Activated CD8-positive, alpha-beta memory T cell treated with anti-CD3 and anti-CD28 coated beads, Interleukin-2, amount 50 U/mL, for 48 hours (primary cell): ENCODE results near the gene NCF2.

Source experiments
- DNase-seq: peaks from one replicate; pipeline ENCODE4 v3.0.0-alpha.2; 2020

NCF2 gene

GRCh38 chr1:183611021-183611420 lies 20.8 kb upstream of the NCF2 start:
- no peak for DNase-seq

DNA sequence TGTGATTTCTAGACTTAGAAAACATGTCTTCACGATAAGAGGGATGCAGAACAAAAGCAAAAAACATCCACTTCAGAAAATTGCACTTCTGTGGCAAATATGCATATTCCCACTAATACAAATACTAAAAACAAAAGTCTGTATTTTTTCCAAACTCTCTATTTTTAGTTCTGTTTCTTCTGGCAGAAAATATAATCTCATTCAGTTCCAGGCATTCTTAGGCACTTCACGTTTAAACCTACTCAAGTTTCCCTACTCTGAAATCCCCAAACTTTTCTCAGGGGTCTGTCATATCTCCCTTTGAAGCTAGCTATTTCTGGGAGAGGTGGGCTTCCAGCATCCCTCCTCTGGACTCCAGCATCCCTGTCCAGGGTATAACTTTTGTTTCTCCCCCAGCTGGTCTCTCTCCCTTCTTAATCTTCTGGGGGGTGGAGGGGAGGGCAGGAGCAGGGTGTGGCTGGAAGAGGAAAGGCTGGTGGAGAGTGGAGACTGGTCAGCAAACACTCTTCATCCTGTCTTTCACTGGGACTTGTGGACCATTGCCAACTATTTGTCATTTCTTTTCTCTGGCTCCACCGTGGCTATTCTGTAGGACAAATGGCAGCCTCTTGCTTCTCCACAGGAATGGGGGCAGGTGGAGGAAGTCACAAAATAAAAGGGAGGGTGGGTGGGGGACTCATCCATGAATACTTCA lies 19.6 kb upstream of the NCF2 start:
- DNase-seq, result no peak

GRCh38 chr1:183609313-183609712 lies 19.1 kb upstream of the NCF2 start:
- no peak for DNase-seq

DNA sequence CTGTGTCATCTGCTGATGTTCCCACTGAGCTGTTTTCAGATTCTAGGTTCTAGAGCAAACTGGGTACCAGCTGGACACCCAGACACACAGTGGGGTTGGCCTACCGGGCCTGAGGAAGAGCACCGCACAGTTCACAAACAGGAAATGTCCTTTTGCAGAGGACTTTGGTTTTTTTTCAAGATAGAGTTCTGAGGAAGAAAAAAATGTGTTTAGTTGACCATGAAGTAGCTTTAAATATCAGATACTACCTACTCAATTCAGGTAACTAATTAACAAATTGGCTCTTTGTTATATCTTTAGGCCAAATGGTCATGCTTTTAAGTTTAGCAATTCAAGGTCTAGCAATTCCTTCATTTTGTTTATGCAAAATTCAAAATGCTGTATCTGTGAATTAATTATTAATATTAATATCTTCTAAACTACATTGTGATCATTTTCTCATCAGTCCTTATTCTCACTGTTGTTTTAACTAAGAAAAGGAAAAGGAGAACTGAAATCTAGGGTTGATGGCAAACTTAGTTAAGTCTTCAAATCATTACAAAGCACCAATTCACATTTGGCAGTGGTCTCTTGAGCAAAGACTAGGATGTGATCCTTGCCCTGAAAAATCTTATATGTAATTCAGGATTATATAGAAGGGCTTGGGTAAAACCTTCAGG lies 17.2 kb upstream of the NCF2 start:
- no peak for DNase-seq

DNA sequence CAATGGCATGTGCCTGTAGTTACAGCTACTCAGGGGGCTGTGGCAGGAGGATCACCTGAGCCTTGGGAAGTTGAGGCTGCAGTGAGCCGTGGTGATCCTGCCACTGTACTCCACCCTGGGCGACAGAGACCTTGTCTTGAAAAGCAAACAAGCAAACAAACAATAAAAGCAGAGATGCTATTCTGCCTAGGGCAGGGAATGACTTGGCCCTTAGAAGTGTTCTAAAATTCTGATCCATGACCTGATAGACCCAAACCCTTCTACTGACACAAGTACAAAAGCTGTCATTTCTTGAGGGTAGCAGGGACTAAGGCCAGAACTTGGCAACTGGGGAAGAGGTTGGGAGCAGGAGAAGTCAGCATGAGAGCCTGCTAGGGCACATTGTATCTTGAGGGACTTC lies 15.6 kb upstream of the NCF2 start:
- DNase-seq, result no peak

- DNase-seq, result no peak
Observed at GRCh38 chr1:183604815-183605214, 14.6 kb upstream of the NCF2 start.

DNA sequence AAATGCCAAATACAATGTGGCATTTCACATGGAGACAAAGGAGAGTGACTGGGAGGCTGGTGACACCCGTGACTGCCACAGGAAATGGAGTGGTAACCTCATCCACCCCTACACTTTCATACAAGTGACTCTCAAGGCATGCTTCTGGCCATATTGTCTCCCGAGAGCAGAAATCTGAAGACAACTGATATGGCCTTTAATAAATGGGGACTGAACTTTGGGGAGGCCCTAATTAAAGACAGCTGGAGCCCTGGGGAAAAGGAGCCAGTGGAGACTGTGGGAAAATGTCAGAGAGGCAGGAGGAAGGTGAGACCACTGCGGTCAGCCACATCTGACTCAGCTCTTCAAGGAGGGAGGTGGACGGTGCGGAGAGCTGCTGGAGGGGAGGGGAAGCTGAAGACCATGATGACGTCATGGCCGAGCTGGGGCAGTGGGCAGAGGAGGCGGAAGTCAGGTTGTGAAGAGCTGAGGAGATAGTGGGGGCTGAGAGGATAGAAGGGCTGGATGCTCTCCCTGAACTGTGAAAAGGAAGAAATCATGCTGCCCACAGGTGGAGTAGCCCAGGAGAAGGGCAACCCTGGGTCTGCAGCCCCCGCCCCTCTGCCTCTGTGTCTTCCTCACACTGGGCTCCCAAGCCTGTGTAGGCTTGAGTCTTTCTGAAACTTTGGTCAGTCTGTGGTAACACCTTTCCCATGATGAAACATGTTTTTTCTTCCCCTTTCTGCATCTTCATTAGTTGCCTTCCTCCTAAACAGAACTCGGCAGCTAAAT lies 14.0 kb upstream of the NCF2 start:
- DNase-seq, result no peak

- DNase-seq, result no peak
Observed at GRCh38 chr1:183602510-183602909, 12.3 kb upstream of the NCF2 start.

- DNase-seq, result no peak
Observed at GRCh38 chr1:183600634-183601033, 10.4 kb upstream of the NCF2 start.

DNA sequence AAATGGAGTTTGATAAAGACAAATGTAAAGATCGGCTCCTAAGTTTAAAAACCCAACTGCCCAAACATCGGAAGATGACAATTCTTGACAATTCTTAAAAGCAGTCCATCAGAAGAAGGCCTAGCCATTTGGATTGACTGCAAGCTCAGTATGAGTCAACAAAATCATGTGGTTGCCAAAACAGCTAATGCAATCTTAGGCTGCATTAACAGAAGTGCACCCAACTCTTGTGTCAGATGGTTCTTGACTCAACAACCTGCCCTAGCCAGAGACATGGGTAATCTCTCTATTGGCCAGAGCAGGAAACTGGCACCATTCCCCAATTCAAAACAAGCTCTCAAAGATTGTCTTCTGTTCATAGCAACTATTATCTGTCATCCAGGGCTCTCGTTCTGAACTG lies 9.9 kb upstream of the NCF2 start:
- DNase-seq, result no peak

DNA sequence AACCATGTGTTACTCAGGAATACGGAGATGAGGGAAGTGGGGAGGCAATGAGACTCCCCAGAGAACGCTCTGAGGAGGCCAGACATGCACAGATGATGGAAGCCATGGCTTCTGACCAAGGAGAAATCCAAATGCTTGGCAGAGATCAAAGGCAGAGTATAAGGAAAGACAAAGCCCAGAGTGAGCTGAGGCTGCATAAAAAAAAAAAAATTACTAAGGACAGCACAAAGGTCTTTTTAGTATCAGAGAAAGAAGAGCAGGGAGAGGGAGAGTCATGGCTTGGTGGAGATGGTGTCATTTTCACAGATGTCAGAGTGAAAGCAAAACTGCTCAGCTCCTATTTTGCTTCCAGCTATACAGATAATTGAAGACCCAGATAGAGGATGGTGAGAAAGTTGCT lies 8.1 kb upstream of the NCF2 start:
- DNase-seq, result no peak

DNA sequence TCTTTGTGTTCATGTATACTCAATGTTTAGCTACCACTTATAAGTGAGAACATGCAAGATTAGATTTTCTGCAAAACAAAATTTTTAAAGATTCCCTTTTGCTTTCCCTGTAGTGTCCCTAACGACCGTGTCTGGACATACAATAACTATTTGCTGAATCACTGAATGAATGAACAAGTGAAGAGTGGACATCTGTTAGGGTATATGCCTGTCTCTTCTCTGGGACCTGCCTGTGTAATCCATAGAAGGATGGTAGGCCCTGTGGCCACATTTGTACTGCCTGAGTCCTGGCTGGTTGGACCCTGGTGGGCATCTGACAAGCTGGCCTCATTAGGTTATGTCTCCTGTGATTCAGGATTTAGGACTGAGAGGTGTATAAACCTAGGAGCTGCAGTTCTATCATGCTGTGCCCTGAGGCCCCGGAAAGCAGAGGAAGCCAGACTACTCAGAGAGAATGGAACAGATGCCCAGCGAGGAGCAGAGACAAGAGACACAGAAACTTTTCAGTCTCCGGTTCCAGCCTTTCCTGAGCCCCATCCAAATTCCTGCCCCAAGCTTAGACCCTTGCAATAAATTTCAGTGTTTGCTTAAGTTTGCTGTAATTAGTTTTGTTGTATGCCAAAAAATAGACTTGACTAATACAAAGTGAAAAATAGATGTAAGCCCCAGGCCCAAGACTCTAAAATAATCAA lies 7.5 kb upstream of the NCF2 start:
- no peak for DNase-seq

DNA sequence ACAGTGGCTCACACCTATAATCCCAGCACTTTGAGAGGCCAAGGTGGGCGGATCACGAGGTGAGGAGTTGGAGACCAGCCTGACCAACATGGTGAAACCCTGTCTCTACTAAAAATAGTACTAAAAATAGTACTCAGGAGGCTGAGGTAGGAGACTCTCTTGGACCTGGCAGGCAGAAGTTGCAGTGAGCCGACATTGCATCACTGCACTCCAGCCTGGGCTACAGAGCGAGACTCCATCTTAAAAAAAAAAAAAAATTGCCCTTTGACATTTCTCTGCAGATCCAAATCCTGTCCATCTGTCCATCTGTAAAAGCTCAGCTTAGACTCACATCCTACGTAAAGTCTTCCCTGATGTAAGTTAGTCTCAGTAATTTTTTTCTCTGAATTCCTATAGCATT lies 6.2 kb upstream of the NCF2 start:
- DNase-seq, result no peak

GRCh38 chr1:183595537-183595936 lies 5.3 kb upstream of the NCF2 start:
- DNase-seq, result no peak

GRCh38 chr1:183593356-183593755 lies 3.1 kb upstream of the NCF2 start:
- DNase-seq, result no peak

GRCh38 chr1:183592733-183593132 lies 2.5 kb upstream of the NCF2 start:
- DNase-seq, result no peak

DNA sequence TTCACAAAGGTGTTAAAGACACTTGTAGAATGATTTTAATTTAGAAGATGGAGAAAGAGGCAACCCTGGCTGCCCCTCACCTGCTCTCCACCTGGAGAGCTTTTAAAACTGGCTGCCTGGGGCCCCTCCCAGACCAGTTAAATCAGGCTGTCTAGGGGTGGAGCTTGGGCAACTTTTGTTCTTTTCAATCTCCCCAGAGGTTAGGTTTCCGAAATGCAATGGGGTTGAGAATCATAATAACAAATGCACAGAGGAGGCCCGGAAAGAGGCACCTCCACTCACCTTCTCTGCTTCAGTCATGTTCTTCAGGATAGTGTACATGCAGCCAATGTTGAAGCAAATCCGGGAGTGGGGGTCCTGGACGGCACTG lies 400 bp downstream of the NCF2 start:
- no peak for DNase-seq

- DNase-seq, result no peak
Observed at GRCh38 chr1:183589384-183589783, 875 bp downstream of the NCF2 start.

- DNase-seq, result no peak
Observed at GRCh38 chr1:183588827-183589226, 1.4 kb downstream of the NCF2 start.

DNA sequence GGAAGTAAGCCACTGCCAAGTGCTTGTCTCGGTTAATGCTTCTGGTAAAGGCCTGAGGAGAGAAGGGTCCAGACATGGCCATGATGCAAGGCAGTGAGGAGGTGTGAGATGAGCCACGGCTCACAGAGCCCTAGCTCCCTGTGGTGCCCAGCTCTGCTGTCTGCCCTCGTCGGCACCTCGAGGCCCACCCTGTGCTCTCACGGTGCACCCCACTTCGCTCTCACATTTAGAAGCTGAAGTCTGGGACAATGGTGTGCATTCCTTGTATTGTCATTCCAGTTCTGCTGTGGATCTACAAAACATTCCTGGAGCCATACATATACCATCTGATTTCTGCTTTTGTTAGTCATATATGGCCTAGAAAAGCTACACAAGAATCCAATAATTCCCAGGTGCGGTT lies 3.3 kb downstream of the NCF2 start:
- no peak for DNase-seq

- DNase-seq, result no peak
Observed at GRCh38 chr1:183586455-183586854, 3.8 kb downstream of the NCF2 start.

- no peak for DNase-seq
Observed at GRCh38 chr1:183585038-183585437, 5.2 kb downstream of the NCF2 start.

GRCh38 chr1:183584147-183584546 lies 6.1 kb downstream of the NCF2 start:
- DNase-seq, result no peak

DNA sequence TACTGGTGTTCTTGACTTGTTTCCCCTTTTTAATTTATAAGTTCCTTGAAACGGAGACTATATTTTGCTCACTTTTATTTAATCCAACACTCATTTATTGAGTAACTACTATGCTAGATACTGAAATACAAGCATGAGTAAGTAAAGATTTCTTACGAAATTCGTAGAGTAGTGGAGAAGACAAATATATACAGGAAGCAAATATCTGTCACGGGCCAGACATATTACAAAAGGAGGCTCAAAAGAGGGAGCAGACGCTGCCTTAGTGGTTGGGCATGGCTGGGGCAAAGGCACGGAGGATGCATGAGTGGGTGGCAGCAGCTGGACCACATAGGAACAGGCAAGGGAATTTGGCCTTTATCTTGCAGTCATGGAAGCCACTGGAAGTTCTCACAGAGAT lies 6.8 kb downstream of the NCF2 start:
- no peak for DNase-seq
